ENCODE results near the gene ERCC8.

DNA sequence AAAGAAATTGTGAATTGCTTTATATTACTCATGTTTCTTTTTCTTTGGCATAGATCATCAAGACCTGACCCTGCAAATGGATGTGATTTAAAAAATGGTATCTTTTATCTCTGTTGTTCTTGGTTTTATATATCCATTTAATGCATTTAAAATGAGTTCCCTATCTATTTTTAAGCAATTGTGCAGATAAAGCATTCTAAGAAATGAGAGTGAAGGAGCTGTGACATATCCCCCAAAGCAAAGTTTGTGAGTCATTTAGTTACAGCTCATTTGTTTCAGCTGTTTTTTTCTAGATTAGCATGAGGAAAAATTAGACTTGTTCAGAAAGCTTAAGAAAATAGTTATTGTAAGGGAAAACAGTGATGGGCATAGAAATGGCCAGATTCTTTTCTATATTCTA is 93.2 kb downstream of the ERCC8 start:
- TF ChIP-seq USF1 (IDR thresholded peaks at IDR 0.05) = no peak
- TF ChIP-seq RAD21 (IDR thresholded peaks at IDR 0.05; ENCODE audit: low read depth) = no peak
- no peak for TF ChIP-seq CEBPB (IDR thresholded peaks at IDR 0.05)
- TF ChIP-seq CREB1 (IDR thresholded peaks at IDR 0.05; ENCODE audit: low read depth) = no peak
- no peak for TF ChIP-seq MAX (IDR thresholded peaks at IDR 0.05)
- no peak for TF ChIP-seq YY1 (IDR thresholded peaks at IDR 0.05; ENCODE audit: low read depth)
- no peak for TF ChIP-seq EP300 (IDR thresholded peaks at IDR 0.05; ENCODE audit: borderline replicate concordance)
- TF ChIP-seq NFIC (IDR thresholded peaks at IDR 0.05) = no peak

Measured in Ishikawa (cell line).